Measurements from ENCODE around the gene FLT1. TPM values are rescaled to one million over a fixed set of nuclear protein-coding genes. Genes with fewer than 3 reads are reported as not detected.

The FLT1 gene
- total RNA-seq, 1 experiment from 2014 or later: 0.25 TPM

GRCh38 chr13:28451482-28452217, 43.3 kb downstream of the FLT1 start:
- ATAC-seq (no peak), DNase-seq (ENCODE audit: low read depth, low spot score) (no peak)
- Histone ChIP-seq H2AFZ (ENCODE audit: low read depth, low read length, poor library complexity, severe bottlenecking) (no peak overlapping the region), H4K20me1 (ENCODE audit: insufficient read depth) (no peaks in the 10 kb centered on the region), H3K36me3 (ENCODE audit: control insufficient read depth in 1 of 2, insufficient read depth in 2 of 2, low read length in 2 of 2) (no peaks in the 10 kb centered on the region), H3K79me2 (ENCODE audit: insufficient read depth, low read length) (no peaks in the 10 kb centered on the region), H3K27me3 (ENCODE audit: insufficient read depth, low read length) (no peaks in the 10 kb centered on the region), H3K9me3 (ENCODE audit: control insufficient read depth in 1 of 2, insufficient read depth in 1 of 2, low read depth in 1 of 2, low read length in 2 of 2) (no peaks in the 10 kb centered on the region), H3K4me3 (replicated peaks in 1 of 2; ENCODE audit: low read depth in 1 of 2, low read length in 2 of 2) (no peak overlapping the region), H3K9ac (ENCODE audit: low read length) (no peak overlapping the region), H3K27ac (ENCODE audit: low read depth, low read length) (no peak overlapping the region), H3K9me2 (ENCODE audit: insufficient read depth) (no peaks in the 10 kb centered on the region), H3K4me1 (ENCODE audit: control insufficient read depth in 1 of 2, insufficient read depth in 2 of 2, low read length in 2 of 2) (no peaks in the 10 kb centered on the region), H3K4me2 (ENCODE audit: low read length) (no peak overlapping the region)
- no TSS peak for BruUV-seq (replicated peaks)
- CTCF ChIA-PET: no interaction called here
- RAD21 ChIA-PET (ENCODE audit: low non-redundant PET in 1 of 2, low total read pairs in 2 of 2, uncharacterized antibody in 2 of 2, unreplicated experiment in 2 of 2): no interaction called here
- intact Hi-C loops (cut with micrococcal nuclease): no loop called here
- POLR2A ChIA-PET: interaction anchor here (0.7 kb wide), 1 partner anchor 60 kb away, joined by 3 read pairs; no protein-coding TSS in a partner anchor
- TF ChIP-seq SP1 (IDR thresholded peaks at IDR 0.05; ENCODE audit: low read depth) (no peak), RAD21 (IDR thresholded peaks at IDR 0.05; ENCODE audit: low read depth) (no peak), FOSL1 (IDR thresholded peaks at IDR 0.05; ENCODE audit: low read depth) (no peak), ZFX (IDR thresholded peaks at IDR 0.05) (no peak), ELF1 (IDR thresholded peaks at IDR 0.05; ENCODE audit: borderline replicate concordance, low read depth) (no peak), POLR2A (IDR thresholded peaks at IDR 0.05; ENCODE audit: borderline replicate concordance, extremely low read depth, insufficient read depth, insufficient read length) (no peak), JUND (IDR thresholded peaks at IDR 0.05) (no peak), SIN3A (IDR thresholded peaks at IDR 0.05; ENCODE audit: low read depth) (no peak), CBX3 (IDR thresholded peaks at IDR 0.05; ENCODE audit: low read depth) (no peak), EZH2 (IDR thresholded peaks at IDR 0.05) (no peak), EZH2phosphoT487 (IDR thresholded peaks at IDR 0.05; ENCODE audit: borderline replicate concordance) (no peak), SRF (IDR thresholded peaks at IDR 0.05; ENCODE audit: low read depth) (no peak), MAX (IDR thresholded peaks at IDR 0.05) (no peak), ATF3 (IDR thresholded peaks at IDR 0.05) (no peak), POLR2AphosphoS5 (IDR thresholded peaks at IDR 0.05; ENCODE audit: low read depth, low read length) (no peak), ZNF274 (IDR thresholded peaks at IDR 0.05; ENCODE audit: low read depth, low read length) (no peak), EGR1 (IDR thresholded peaks at IDR 0.05; ENCODE audit: low read depth) (no peak), REST (IDR thresholded peaks at IDR 0.05; ENCODE audit: low read depth) (no peak), TCF7L2 (IDR thresholded peaks at IDR 0.05; ENCODE audit: borderline replicate concordance, extremely low read depth, insufficient read depth, insufficient read length) (no peak)
